Measurements from ENCODE around the gene NKX2-3. TPM values are rescaled to one million over a fixed set of nuclear protein-coding genes. Genes with fewer than 3 reads are reported as not detected.

Gene NKX2-3
- total and polyA plus RNA-seq, 9 of the 15 experiments (the other 6 are each of a cell fraction or from before 2014, with no cell fraction given) = not detected

- TF ChIP-seq SRSF9 (IDR thresholded peaks at IDR 0.05; ENCODE audit: borderline replicate concordance, low read depth, low read length) (no peak), GTF2A2 (tag; IDR thresholded peaks at IDR 0.05) (no peak), NR2C1 (IDR thresholded peaks at IDR 0.05) (no peak), NR2C1 (tag; IDR thresholded peaks at IDR 0.05) (no peak), ZNF764 (CRISPR knock-in tag; IDR thresholded peaks at IDR 0.05; ENCODE audit: low read depth) (no peak)
These were observed 45.5 kb upstream of the NKX2-3 start (continued) for GRCh38 chr10:99487125-99487807.

- in situ Hi-C loops (cut with MboI) = no loop called here
- no peaks in the 10 kb centered on the region for H3K4me1 ChIP-seq (replicated peaks in 1 of 2; ENCODE audit: control insufficient read depth in 2 of 2, insufficient read depth in 2 of 2, low read length in 2 of 2)
- H3K79me2 ChIP-seq (ENCODE audit: control insufficient read depth, insufficient read depth, low read length) = no peaks in the 10 kb centered on the region
- no peaks in the 10 kb centered on the region; the same call in 1 of the 2 replicates for H4K20me1 ChIP-seq (replicated peaks; ENCODE audit: control insufficient read depth, insufficient read depth, low read length)
- WGBS (ENCODE audit: insufficient coverage, low coverage, missing lambda C conversion rate) = 3% methylated on average over 3 of the region's 3 CpGs
- no peak for ATAC-seq
- BruUV-seq (replicated peaks) = no TSS peak
- CTCF ChIA-PET (ENCODE audit: low intra/inter-chr PET ratio) = no interaction called here
- H3K27ac ChIP-seq (ENCODE audit: extremely low read depth, low read depth, low read length) = no peak overlapping the region
- DNase-seq (ENCODE audit: extremely low read depth in 1 of 4, low spot score in 3 of 4) = no peak
- FAIRE-seq = no peak
- H3K9ac ChIP-seq (ENCODE audit: insufficient read depth in 1 of 2, low read depth in 2 of 2, low read length in 2 of 2) = no peak overlapping the region
- H3K4me2 ChIP-seq (ENCODE audit: insufficient read depth, low read length) = no peak overlapping the region
- intact Hi-C loops (cut with micrococcal nuclease) = loop anchor here (10.0 kb wide), 1 partner anchor 76 kb away; no protein-coding TSS in a partner anchor
- POLR2A ChIA-PET = interaction anchor here (0.6 kb wide), 1 partner anchor 1194 kb away, joined by 4 read pairs; no protein-coding TSS in a partner anchor
- peaks cover 0 to 9% of the 10 kb centered on the region in 2 experiments; a peak in 3 of 5 replicates for H3K27me3 ChIP-seq (ENCODE audit: control insufficient read depth in 2 of 2, insufficient read depth in 2 of 2, low read length in 2 of 2)
- TF ChIP-seq EGR1 (conservative IDR thresholded peaks at IDR 0.05) (no peak), HMG20B (CRISPR knock-in tag; IDR thresholded peaks at IDR 0.05) (no peak), ZNF274 (IDR thresholded peaks at IDR 0.05; ENCODE audit: borderline replicate concordance, low read depth, low read length) (no peak), JUND (IDR thresholded peaks at IDR 0.05; ENCODE audit: borderline replicate concordance, low read depth, low read length) (no peak), JUND (tag; IDR thresholded peaks at IDR 0.05; ENCODE audit: borderline replicate concordance, low read depth, low read length) (no peak), KDM4B (IDR thresholded peaks at IDR 0.05; ENCODE audit: borderline replicate concordance in 2 of 2, low read depth in 1 of 2) (no peak), CSDE1 (IDR thresholded peaks at IDR 0.05) (no peak), NUFIP1 (IDR thresholded peaks at IDR 0.05; ENCODE audit: partially characterized antibody) (no peak), SAFB (IDR thresholded peaks at IDR 0.05; ENCODE audit: borderline replicate concordance, low read depth, low read length) (no peak), CBFA2T3 (IDR thresholded peaks at IDR 0.05) (no peak), POU5F1 (IDR thresholded peaks at IDR 0.05; ENCODE audit: borderline replicate concordance, low read depth, low read length, partially characterized antibody) (no peak)
- TF ChIP-seq, protein P1, sequence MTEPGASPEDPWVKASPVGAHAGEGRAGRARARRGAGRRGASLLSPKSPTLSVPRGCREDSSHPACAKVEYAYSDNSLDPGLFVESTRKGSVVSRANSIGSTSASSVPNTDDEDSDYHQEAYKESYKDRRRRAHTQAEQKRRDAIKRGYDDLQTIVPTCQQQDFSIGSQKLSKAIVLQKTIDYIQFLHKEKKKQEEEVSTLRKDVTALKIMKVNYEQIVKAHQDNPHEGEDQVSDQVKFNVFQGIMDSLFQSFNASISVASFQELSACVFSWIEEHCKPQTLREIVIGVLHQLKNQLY (CRISPR knock-in tag; conservative IDR thresholded peaks at IDR 0.05) = no peak
- H2AFZ ChIP-seq (ENCODE audit: low read depth, low read length) = no peak overlapping the region
- H3K9me3 ChIP-seq (replicated peaks; ENCODE audit: control insufficient read depth, insufficient read depth, low read depth, low read length) = no peaks in the 10 kb centered on the region
- H3K4me3 ChIP-seq = no peak overlapping the region
- no peaks in the 10 kb centered on the region for H3K9me1 ChIP-seq (ENCODE audit: control insufficient read depth, insufficient read depth, low read length)
- no peaks in the 10 kb centered on the region for H3K36me3 ChIP-seq (ENCODE audit: control insufficient read depth, insufficient read depth, low read length)
These were observed 43.5 kb upstream of the NKX2-3 start for GRCh38 chr10:99489271-99489670.
